Measurements from ENCODE around the gene NRXN3.

DNA sequence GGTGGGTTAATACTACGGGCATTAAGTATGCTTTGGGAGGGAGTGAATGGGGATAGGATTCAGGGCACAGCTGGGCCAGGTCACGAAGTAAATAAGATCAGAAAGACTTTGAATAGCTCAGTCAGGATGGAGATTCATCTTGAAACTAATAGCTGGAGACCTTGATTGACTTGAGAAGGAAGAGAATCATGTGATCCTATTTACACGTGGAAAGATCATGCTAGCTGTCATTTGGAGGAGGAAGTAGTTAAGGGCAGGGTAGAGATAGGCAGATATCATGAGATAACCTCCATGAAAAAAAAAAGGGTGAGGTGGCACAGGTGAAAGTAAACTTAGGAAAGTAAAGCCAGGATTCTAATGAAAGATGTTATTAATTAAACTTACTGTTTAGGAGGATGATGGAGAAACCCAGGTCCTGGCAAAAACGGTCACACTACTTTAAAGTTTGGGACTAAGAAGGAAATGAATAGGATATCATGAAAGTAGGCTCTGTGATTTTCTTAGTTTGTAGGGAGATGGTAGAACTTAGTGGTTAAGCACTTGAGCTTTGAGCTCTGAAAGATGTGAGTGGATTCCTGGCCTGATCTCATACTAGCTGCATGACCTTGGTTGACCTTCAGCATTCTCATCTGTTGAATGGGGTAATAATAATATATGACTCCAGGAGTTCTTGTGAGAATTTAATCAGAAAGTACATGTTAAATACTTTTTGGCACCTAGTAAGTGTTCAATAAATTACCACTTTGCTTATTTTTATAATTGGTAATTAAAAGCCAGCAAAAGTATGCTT, 439.0 kb downstream of the NRXN3 start:
- no peak for TF ChIP-seq NFRKB (IDR thresholded peaks at IDR 0.05)
- no peak for TF ChIP-seq ELF4 (IDR thresholded peaks at IDR 0.05)
- no peak for TF ChIP-seq BHLHE40 (IDR thresholded peaks at IDR 0.05; ENCODE audit: borderline replicate concordance)
- TF ChIP-seq FOXA1 (IDR thresholded peaks at IDR 0.05): no peak
- TF ChIP-seq L3MBTL2 (conservative IDR thresholded peaks at IDR 0.05): no peak
- TF ChIP-seq LEF1 (IDR thresholded peaks at IDR 0.05; ENCODE audit: borderline replicate concordance): no peak
- no peak for TF ChIP-seq SP1 (IDR thresholded peaks at IDR 0.05)

All from HEK293T (cell line).